GM12874 (cell line): ENCODE measurements around the gene SLC4A1AP.

Experiments used
- CTCF ChIP-seq: IDR thresholded peaks from 2 replicates; pipeline ENCODE4 v1.5.1; 2011; ENCODE audit warnings: low read depth, mild to moderate bottlenecking, control low read depth, low read length, moderate library complexity; ENCODE audit not compliant: insufficient read depth

Gene SLC4A1AP

DNA sequence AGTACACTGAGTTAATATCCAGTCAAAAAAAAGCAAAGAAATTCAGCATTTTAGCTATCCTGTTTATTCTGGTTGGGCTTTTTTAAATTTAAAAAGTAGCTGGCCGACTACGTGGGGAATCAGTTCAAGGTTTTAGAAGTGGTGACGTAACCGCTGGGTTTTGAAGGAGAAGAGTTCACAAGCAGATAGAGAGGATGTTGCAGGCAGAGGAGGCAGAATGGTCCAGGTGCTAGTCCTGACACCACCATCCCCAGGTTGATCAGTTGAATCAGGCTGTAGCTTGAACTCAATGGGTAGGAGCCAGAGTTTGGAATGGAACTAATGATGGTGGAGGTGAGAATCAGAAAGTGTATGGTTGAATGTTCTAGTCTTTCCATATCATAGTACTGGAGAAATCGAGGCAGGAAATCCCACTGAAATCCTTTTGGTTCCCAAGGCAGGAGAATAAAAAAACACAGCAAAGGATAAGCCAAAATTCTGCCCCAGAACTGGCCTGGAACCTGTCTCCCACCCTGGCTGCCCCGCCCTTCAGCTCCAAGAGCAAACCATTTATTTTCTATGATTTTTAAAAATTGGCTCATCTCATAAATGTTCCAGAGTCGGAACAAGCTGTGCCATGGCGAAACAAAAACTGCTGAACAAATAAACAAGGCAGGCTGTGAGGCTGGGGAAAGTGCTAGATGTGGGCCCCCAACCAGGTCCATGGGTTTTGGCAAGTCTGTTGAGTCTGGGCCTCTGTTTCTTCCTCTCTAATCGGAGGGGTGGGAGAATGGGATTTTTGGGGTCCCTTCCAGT lies 44.0 kb downstream of the SLC4A1AP start:
- no peak for TF ChIP-seq CTCF

DNA sequence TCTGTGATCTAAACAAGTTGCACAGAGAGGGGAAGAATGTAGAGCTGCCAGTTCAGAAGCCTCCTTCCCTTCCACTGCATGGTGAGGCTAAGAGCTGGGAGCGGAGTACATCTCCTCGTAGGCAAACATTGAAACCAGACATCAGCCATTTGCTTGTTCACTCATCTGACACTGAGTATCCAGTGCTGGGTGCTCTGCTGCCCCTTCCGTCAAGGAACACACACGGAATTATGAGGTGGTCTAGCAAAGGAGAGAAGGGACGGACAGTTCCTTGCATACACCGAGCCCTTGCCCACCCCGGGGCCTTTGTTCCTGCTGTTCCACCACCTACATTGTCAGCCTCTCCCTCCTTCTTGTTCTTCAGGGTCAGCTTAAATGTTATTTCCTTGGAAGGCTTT lies 44.6 kb downstream of the SLC4A1AP start:
- TF ChIP-seq CTCF: no peak

DNA sequence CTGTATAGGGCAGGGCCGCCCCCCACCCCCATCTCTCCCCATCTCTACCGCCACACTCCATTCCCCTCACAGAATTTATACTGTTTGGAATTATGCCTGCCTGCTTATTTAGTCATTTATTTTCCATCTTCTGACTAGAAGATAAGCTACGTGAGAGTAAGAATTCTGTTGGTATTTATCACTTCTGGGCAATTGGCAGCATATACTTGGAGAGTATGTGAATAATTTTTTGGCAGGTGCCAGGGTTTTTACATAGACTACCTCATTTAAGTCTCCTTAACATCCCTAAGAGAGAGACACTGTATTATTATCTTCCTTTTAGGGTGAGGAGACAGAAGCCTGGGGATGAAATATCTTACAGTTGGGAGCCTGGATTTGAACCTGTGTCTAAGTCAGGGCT lies 45.0 kb downstream of the SLC4A1AP start:
- no peak for TF ChIP-seq CTCF

GRCh38 chr2:27709326-27709725 lies 45.6 kb downstream of the SLC4A1AP start:
- no peak for TF ChIP-seq CTCF

- no peak for TF ChIP-seq CTCF
Observed at GRCh38 chr2:27709960-27710575, 46.4 kb downstream of the SLC4A1AP start.

DNA sequence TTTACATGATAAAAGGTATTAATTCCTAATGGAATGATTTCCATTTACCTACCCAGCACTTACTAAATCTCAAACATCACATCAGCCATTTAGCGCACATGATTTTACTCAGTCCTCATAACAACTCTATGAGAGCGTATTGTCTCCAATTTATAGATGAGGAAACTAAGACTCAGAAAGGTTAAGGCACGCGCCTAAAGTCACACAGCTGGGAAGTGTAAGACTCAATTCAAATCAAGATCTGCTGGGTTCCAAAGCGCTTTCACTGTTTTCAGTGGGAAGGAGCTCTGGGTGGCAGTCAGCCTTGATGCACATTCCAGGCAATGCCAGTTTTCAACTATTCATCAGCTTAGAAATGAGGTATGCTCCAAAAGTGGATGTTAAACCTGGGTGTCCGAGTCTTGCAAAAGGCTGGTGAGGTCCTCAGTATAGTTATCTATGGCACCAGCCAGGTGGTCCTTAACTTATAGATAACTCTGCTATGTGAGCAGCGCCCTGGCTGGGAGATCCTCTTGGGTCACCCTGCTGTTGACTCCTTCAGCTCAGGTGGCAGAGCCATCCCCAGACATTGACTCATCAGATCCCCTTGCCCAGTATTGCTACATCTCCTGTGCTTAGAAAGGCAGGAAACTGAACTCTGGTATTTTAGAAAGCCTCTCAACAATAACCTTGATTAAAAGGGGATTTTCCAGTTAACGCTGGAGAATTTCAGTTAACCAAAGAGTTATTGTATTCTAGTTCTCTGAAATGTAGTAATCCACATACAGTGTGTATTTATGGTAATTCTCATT lies 47.1 kb downstream of the SLC4A1AP start:
- TF ChIP-seq CTCF: no peak

- TF ChIP-seq CTCF: no peak
Observed at GRCh38 chr2:27711804-27712203, 48.1 kb downstream of the SLC4A1AP start.
